Thyroid gland (tissue), 4 donors: Measurements from ENCODE around the gene WWTR1.

Experiments
- CTCF ChIP-seq, 6 experiments: fragments of 200-600 bp in 3 of 6; fragments of 450-650 bp in 3 of 6; sonication (generic) in 3 of 6; IDR thresholded peaks; one replicate each; pipeline ENCODE4 v1.5.1; 2016 to 2019; ENCODE audit warnings: antibody characterized with exemption in 6 of 6, mild to moderate bottlenecking in 2 of 6, inconsistent platforms in 1 of 6, moderate library complexity in 1 of 6
- POLR2A ChIP-seq, 2 donors: fragments of 450-650 bp; IDR thresholded peaks; one replicate each; pipeline ENCODE4 v1.6.1; 2017; ENCODE audit warnings: antibody characterized with exemption in 2 of 2, mild to moderate bottlenecking in 2 of 2, moderate library complexity in 1 of 2

GRCh38 chr3:149472030-149472797 lies 185.6 kb downstream of the WWTR1 start:
- no peak for TF ChIP-seq CTCF (IDR thresholded peaks at IDR 0.05)
- no peak for TF ChIP-seq POLR2A (IDR thresholded peaks at IDR 0.05)
